ENCODE data around the gene LAPTM5. TPM values are rescaled to one million over a fixed set of nuclear protein-coding genes. Genes with fewer than 3 reads are reported as not detected.

The LAPTM5 gene
- total RNA-seq, 1 experiment from 2014 or later = 1.5 TPM

GRCh38 chr1:30684881-30685795 lies 72.4 kb downstream of the LAPTM5 start:
- H3K4me2 ChIP-seq (ENCODE audit: low read length) = peak overlapping the region; percentile 83
- no TSS peak for BruUV-seq (replicated peaks)

More at GRCh38 chr1:30684881-30685795, 72.4 kb downstream of the LAPTM5 start:
- H3K27ac ChIP-seq (ENCODE audit: low read depth, low read length) = peak overlapping the region; percentile 52; the same call in 1 of the 2 replicates
- H3K9me2 ChIP-seq (ENCODE audit: insufficient read depth) = no peaks in the 10 kb centered on the region
- ChIA-PET POLR2A (interaction anchor here (0.8 to 1.7 kb wide), 5 partner anchors 9 to 33 kb away, joined by 3 to 7 read pairs (median 4); no protein-coding TSS in a partner anchor), RAD21 (ENCODE audit: low non-redundant PET in 1 of 2, low total read pairs in 2 of 2, uncharacterized antibody in 2 of 2, unreplicated experiment in 2 of 2) (interaction anchor here (0.6 to 1.4 kb wide), 3 partner anchors 23 to 305 kb away, joined by 3 to 4 read pairs (median 3); no protein-coding TSS in a partner anchor), CTCF (interaction anchor here (0.6 to 1.5 kb wide), 6 partner anchors 9 to 560 kb away, joined by 3 to 17 read pairs (median 6); no protein-coding TSS in a partner anchor)
- peaks cover 3 to 5% of the 10 kb centered on the region in 2 experiments; a peak in 2 of 4 replicates for H3K9me3 ChIP-seq (ENCODE audit: control insufficient read depth in 1 of 2, insufficient read depth in 1 of 2, low read depth in 1 of 2, low read length in 2 of 2)
- H3K36me3 ChIP-seq (ENCODE audit: control insufficient read depth in 1 of 2, insufficient read depth in 2 of 2, low read length in 2 of 2) = no peaks in the 10 kb centered on the region
- peak overlapping the region; percentile 40; the same call in 1 of the 2 replicates for H3K9ac ChIP-seq (ENCODE audit: low read length)
- peak; percentile 98 for ATAC-seq
- DNase-seq (ENCODE audit: low read depth, low spot score) = peak; percentile 90
- no peaks in the 10 kb centered on the region for H3K27me3 ChIP-seq (ENCODE audit: insufficient read depth, low read length)
- peak overlapping the region; percentile 43 to 55 for H3K4me3 ChIP-seq (replicated peaks in 1 of 2; ENCODE audit: low read depth in 1 of 2, low read length in 2 of 2)
- H4K20me1 ChIP-seq (ENCODE audit: insufficient read depth) = no peaks in the 10 kb centered on the region
- TF ChIP-seq EGR1 (IDR thresholded peaks at IDR 0.05; ENCODE audit: low read depth) (no peak; the same call in 1 of the 2 replicates), POLR2AphosphoS5 (IDR thresholded peaks at IDR 0.05; ENCODE audit: low read depth, low read length) (peak; percentile 71), SRF (IDR thresholded peaks at IDR 0.05; ENCODE audit: low read depth) (no peak), CBX3 (IDR thresholded peaks at IDR 0.05; ENCODE audit: low read depth) (no peak), EZH2 (IDR thresholded peaks at IDR 0.05) (no peak), JUND (IDR thresholded peaks at IDR 0.05) (no peak), RAD21 (IDR thresholded peaks at IDR 0.05; ENCODE audit: low read depth) (peak; percentile 70), CTCF (IDR thresholded peaks at IDR 0.05 in 2 of 3, conservative IDR thresholded peaks at IDR 0.05 in 1 of 3; ENCODE audit: borderline replicate concordance in 1 of 3, insufficient read depth in 1 of 3, low read depth in 2 of 3, low read length in 2 of 3) (peak; percentile 24 to 71 (median 26); a peak in 3 of 6 replicates), YY1 (IDR thresholded peaks at IDR 0.05; ENCODE audit: extremely low read depth, insufficient replicate concordance, low read depth, low read length) (no peak), SP1 (IDR thresholded peaks at IDR 0.05; ENCODE audit: low read depth) (peak; percentile 64; the same call in 1 of the 2 replicates), EZH2phosphoT487 (IDR thresholded peaks at IDR 0.05; ENCODE audit: borderline replicate concordance) (no peak), ZFX (IDR thresholded peaks at IDR 0.05) (no peak)
- TF ChIP-seq, protein P1, sequence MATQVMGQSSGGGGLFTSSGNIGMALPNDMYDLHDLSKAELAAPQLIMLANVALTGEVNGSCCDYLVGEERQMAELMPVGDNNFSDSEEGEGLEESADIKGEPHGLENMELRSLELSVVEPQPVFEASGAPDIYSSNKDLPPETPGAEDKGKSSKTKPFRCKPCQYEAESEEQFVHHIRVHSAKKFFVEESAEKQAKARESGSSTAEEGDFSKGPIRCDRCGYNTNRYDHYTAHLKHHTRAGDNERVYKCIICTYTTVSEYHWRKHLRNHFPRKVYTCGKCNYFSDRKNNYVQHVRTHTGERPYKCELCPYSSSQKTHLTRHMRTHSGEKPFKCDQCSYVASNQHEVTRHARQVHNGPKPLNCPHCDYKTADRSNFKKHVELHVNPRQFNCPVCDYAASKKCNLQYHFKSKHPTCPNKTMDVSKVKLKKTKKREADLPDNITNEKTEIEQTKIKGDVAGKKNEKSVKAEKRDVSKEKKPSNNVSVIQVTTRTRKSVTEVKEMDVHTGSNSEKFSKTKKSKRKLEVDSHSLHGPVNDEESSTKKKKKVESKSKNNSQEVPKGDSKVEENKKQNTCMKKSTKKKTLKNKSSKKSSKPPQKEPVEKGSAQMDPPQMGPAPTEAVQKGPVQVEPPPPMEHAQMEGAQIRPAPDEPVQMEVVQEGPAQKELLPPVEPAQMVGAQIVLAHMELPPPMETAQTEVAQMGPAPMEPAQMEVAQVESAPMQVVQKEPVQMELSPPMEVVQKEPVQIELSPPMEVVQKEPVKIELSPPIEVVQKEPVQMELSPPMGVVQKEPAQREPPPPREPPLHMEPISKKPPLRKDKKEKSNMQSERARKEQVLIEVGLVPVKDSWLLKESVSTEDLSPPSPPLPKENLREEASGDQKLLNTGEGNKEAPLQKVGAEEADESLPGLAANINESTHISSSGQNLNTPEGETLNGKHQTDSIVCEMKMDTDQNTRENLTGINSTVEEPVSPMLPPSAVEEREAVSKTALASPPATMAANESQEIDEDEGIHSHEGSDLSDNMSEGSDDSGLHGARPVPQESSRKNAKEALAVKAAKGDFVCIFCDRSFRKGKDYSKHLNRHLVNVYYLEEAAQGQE (IDR thresholded peaks at IDR 0.05; ENCODE audit: low read depth) = no peak
- H2AFZ ChIP-seq (ENCODE audit: low read depth, low read length, poor library complexity, severe bottlenecking) = peak overlapping the region; percentile 22
- intact Hi-C loops (cut with micrococcal nuclease) = loop anchor here (1.0 kb wide), 1 partner anchor 277 kb away; no protein-coding TSS in a partner anchor
- H3K4me1 ChIP-seq (ENCODE audit: control insufficient read depth in 1 of 2, insufficient read depth in 2 of 2, low read length in 2 of 2) = peaks cover 10 to 21% of the 10 kb centered on the region in 2 experiments; a peak in 3 of 4 replicates
- no peaks in the 10 kb centered on the region for H3K79me2 ChIP-seq (ENCODE audit: insufficient read depth, low read length)

Data from HCT116 (cell line).